Liver (tissue), 9 donors: ENCODE results near the gene IL1R2. TPM values are rescaled to one million over a fixed set of nuclear protein-coding genes. Genes with fewer than 3 reads are reported as not detected.
"Not testable (repeated sequence)": the region's sequence is repeated elsewhere in the genome, so short reads cannot be mapped to it uniquely, and the experiment has no call there.

Experiments
- DNase-seq: peaks from one replicate; pipeline ENCODE4 v3.0.0-alpha.2; 2017; ENCODE audit warnings: low spot score
- H3K27ac ChIP-seq, 2 donors: one replicate each; pipeline ENCODE4 v1.7.0; 2013; ENCODE audit warnings: inconsistent platforms in 2 of 2, low read length in 2 of 2, control low read depth in 1 of 2, low read depth in 1 of 2, mild to moderate bottlenecking in 1 of 2
- H3K27me3 ChIP-seq, 4 donors: one replicate each; pipeline versions ENCODE4 v1.6.1 to v1.7.0; 2013; ENCODE audit warnings: low read length in 3 of 4, inconsistent platforms in 1 of 4, mild to moderate bottlenecking in 1 of 4, moderate library complexity in 1 of 4; ENCODE audit not compliant: control insufficient read depth in 4 of 4, insufficient read depth in 4 of 4
- H3K36me3 ChIP-seq, 4 donors: one replicate each; pipeline versions ENCODE4 v1.6.1 to v1.7.0; 2013; ENCODE audit warnings: low read length in 3 of 4, mild to moderate bottlenecking in 3 of 4, low read depth in 1 of 4, moderate library complexity in 1 of 4; ENCODE audit not compliant: control insufficient read depth in 4 of 4, insufficient read depth in 3 of 4
- H3K4me1 ChIP-seq, 4 donors: one replicate each; pipeline versions ENCODE4 v1.6.1 to v1.7.0; 2013; ENCODE audit warnings: low read length in 3 of 4, mild to moderate bottlenecking in 3 of 4, moderate library complexity in 1 of 4; ENCODE audit not compliant: control insufficient read depth in 4 of 4, insufficient read depth in 4 of 4
- H3K4me3 ChIP-seq, 3 donors: one replicate each; pipeline versions ENCODE4 v1.6.1 to v1.7.0; 2013; ENCODE audit warnings: low read length in 3 of 3, control low read depth in 1 of 3, low read depth in 1 of 3, mild to moderate bottlenecking in 1 of 3
- H3K9ac ChIP-seq, 2 donors: one replicate each; pipeline ENCODE4 v1.7.0; 2013; ENCODE audit warnings: low read length in 2 of 2, mild to moderate bottlenecking in 2 of 2, moderate library complexity in 2 of 2, control low read depth in 1 of 2, low read depth in 1 of 2
- H3K9me3 ChIP-seq, 4 donors: one replicate each; pipeline versions ENCODE4 v1.6.1 to v1.7.0; 2013; ENCODE audit warnings: low read length in 3 of 4; ENCODE audit not compliant: control insufficient read depth in 4 of 4
- FOXA1 ChIP-seq: IDR thresholded peaks from 2 replicates; pipeline ENCODE4 v1.6.1; 2016; ENCODE audit warnings: antibody characterized with exemption
- FOXA2 ChIP-seq: IDR thresholded peaks from 2 replicates; pipeline ENCODE4 v1.6.1; 2016; ENCODE audit warnings: antibody characterized with exemption
- JUND ChIP-seq, 2 donors: IDR thresholded peaks; 2 replicates each; pipeline ENCODE4 v1.6.1; 2016; ENCODE audit warnings: antibody characterized with exemption in 2 of 2
- NR2F2 ChIP-seq: IDR thresholded peaks from 2 replicates; pipeline ENCODE4 v1.6.1; 2016; ENCODE audit warnings: antibody characterized with exemption
- RXRA ChIP-seq, 2 donors: IDR thresholded peaks; 2 replicates each; pipeline ENCODE4 v1.6.1; 2017 to 2018; ENCODE audit warnings: antibody characterized with exemption in 2 of 2, mild to moderate bottlenecking in 1 of 2
- SP1 ChIP-seq: IDR thresholded peaks from 2 replicates; pipeline ENCODE4 v1.6.1; 2018; ENCODE audit warnings: antibody characterized with exemption, mild to moderate bottlenecking
- TAF1 ChIP-seq: conservative IDR thresholded peaks from 2 replicates; pipeline ENCODE4 v1.6.1; 2016; ENCODE audit warnings: antibody characterized with exemption, mild to moderate bottlenecking
- YY1 ChIP-seq: IDR thresholded peaks from 2 replicates; pipeline ENCODE4 v1.6.1; 2016; ENCODE audit warnings: antibody characterized with exemption, mild to moderate bottlenecking
- WGBS: extraction: QIAGEN DNeasy Blood & Tissue Kit; methylation state at CpG from one replicate; pipeline ENCODE4 v1.1.7; 2013; 5-methylcytosine and 5-hydroxymethylcytosine counted together
- polyA plus RNA-seq, 2 donors: library from polyadenylated mRNA; stranded (reverse) in 1 of 2; unstranded in 1 of 2; fragments of 200-250 nt in 1 of 2; fragments of >200 nt in 1 of 2; fragmentation: Nextera tagmentation in 1 of 2; extraction: Ambion mirVana in 1 of 2; gene quantifications; one replicate each; pipeline versions ENCODE4 v1.2.1 to v1.2.3, GENCODE V29; 2013 to 2015
- total RNA-seq, 2 donors: library from RNA; depleted of rRNA; stranded (reverse); fragments of >200 nt; gene quantifications; one replicate each; pipeline ENCODE4 v1.2.3, GENCODE V29; 2014
- TF ChIP-seq, protein P1 (sequence below): fragments of 150-350 bp; IDR thresholded peaks from 2 replicates; pipeline ENCODE4 v1.5.1; 2017; ENCODE audit warnings: improper control_type of control experiment, low read depth, low read length; ENCODE audit not compliant: missing input control
- TF ChIP-seq, protein P2 (sequence below): IDR thresholded peaks from 2 replicates; pipeline ENCODE4 v1.6.1; 2016; ENCODE audit warnings: antibody characterized with exemption, mild to moderate bottlenecking
- TF ChIP-seq, protein P3 (sequence below): IDR thresholded peaks from 2 replicates; pipeline ENCODE4 v1.6.1; 2016; ENCODE audit warnings: antibody characterized with exemption
- TF ChIP-seq, protein P4 (sequence below): IDR thresholded peaks from 2 replicates; pipeline ENCODE4 v1.6.1; 2016; ENCODE audit warnings: antibody characterized with exemption
- donor health status: healthy.
- donor health status: healthy.
- donor health status: healthy.
- donor health status: healthy.
- donor health status: healthy.

The IL1R2 gene
- total and polyA plus RNA-seq, 4 donors = 3.7 to 28.2 (median 7.3) TPM

DNA sequence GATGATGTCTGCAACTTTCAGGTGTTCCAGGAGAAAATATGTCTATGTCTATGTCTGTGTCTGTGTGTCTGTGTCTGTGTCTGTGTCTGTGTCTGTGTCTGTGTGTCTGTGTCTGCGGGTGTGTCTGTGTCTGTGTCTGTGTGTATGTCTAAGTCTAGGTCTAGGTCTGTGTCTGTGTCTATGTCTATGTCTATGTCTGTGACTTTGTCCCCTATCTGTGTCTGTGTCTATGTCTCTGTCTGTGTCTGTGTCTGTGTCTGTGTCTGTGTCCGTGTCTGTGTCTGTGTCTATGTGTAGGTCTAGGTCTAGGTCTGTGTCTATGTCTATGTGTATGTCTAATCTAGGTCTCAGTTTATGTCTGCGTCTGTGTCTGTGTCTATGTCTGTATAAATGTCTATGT is 10.5 kb downstream of the IL1R2 start:
- Histone ChIP-seq H3K27ac (no peak overlapping the region), H3K36me3 (no peaks in the 10 kb centered on the region), H3K4me1 (peaks cover 2 to 28% (median 13%) of the 10 kb centered on the region in 4 donors), H3K9ac (no peak overlapping the region), H3K9me3 (no peaks in the 10 kb centered on the region), H3K27me3 (no peaks in the 10 kb centered on the region), H3K4me3 (no peak overlapping the region)
- 89% methylated on average over 3 of the region's 3 CpGs for WGBS
- TF ChIP-seq NR2F2 (no peak), FOXA1 (no peak), FOXA2 (no peak), SP1 (no peak), JUND (IDR thresholded peaks at IDR 0.05) (no peak), TAF1 (no peak), YY1 (no peak)
- TF ChIP-seq, protein P1, sequence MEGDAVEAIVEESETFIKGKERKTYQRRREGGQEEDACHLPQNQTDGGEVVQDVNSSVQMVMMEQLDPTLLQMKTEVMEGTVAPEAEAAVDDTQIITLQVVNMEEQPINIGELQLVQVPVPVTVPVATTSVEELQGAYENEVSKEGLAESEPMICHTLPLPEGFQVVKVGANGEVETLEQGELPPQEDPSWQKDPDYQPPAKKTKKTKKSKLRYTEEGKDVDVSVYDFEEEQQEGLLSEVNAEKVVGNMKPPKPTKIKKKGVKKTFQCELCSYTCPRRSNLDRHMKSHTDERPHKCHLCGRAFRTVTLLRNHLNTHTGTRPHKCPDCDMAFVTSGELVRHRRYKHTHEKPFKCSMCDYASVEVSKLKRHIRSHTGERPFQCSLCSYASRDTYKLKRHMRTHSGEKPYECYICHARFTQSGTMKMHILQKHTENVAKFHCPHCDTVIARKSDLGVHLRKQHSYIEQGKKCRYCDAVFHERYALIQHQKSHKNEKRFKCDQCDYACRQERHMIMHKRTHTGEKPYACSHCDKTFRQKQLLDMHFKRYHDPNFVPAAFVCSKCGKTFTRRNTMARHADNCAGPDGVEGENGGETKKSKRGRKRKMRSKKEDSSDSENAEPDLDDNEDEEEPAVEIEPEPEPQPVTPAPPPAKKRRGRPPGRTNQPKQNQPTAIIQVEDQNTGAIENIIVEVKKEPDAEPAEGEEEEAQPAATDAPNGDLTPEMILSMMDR = no peak
- TF ChIP-seq, protein P2, sequence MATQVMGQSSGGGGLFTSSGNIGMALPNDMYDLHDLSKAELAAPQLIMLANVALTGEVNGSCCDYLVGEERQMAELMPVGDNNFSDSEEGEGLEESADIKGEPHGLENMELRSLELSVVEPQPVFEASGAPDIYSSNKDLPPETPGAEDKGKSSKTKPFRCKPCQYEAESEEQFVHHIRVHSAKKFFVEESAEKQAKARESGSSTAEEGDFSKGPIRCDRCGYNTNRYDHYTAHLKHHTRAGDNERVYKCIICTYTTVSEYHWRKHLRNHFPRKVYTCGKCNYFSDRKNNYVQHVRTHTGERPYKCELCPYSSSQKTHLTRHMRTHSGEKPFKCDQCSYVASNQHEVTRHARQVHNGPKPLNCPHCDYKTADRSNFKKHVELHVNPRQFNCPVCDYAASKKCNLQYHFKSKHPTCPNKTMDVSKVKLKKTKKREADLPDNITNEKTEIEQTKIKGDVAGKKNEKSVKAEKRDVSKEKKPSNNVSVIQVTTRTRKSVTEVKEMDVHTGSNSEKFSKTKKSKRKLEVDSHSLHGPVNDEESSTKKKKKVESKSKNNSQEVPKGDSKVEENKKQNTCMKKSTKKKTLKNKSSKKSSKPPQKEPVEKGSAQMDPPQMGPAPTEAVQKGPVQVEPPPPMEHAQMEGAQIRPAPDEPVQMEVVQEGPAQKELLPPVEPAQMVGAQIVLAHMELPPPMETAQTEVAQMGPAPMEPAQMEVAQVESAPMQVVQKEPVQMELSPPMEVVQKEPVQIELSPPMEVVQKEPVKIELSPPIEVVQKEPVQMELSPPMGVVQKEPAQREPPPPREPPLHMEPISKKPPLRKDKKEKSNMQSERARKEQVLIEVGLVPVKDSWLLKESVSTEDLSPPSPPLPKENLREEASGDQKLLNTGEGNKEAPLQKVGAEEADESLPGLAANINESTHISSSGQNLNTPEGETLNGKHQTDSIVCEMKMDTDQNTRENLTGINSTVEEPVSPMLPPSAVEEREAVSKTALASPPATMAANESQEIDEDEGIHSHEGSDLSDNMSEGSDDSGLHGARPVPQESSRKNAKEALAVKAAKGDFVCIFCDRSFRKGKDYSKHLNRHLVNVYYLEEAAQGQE = no peak
- TF ChIP-seq, protein P3, sequence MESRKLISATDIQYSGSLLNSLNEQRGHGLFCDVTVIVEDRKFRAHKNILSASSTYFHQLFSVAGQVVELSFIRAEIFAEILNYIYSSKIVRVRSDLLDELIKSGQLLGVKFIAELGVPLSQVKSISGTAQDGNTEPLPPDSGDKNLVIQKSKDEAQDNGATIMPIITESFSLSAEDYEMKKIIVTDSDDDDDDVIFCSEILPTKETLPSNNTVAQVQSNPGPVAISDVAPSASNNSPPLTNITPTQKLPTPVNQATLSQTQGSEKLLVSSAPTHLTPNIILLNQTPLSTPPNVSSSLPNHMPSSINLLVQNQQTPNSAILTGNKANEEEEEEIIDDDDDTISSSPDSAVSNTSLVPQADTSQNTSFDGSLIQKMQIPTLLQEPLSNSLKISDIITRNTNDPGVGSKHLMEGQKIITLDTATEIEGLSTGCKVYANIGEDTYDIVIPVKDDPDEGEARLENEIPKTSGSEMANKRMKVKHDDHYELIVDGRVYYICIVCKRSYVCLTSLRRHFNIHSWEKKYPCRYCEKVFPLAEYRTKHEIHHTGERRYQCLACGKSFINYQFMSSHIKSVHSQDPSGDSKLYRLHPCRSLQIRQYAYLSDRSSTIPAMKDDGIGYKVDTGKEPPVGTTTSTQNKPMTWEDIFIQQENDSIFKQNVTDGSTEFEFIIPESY = no peak
- TF ChIP-seq, protein P4, sequence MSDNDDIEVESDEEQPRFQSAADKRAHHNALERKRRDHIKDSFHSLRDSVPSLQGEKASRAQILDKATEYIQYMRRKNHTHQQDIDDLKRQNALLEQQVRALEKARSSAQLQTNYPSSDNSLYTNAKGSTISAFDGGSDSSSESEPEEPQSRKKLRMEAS = no peak
- DNase-seq = no peak

DNA sequence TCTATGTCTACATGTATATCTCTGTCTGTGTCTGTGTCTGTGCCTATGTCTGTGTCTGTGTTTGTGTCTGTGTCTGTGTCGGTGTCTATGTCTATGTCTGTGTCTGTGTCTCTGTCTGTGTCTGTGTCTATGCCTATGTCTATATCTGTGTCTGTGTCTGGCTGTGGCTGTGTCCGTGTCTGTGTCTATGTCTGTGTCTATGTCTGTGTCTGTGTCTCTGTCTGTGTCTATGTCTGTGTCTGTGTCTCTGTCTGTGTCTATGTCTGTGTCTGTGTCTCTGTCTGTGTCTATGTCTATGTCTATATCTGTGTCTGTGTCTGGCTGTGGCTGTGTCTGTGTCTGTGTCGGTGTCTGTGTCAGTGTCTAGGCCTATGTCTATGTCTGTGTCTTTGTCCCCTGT is 11.1 kb downstream of the IL1R2 start:
- not testable (repeated sequence) for DNase-seq, H3K9me3 ChIP-seq, H3K9ac ChIP-seq, H3K36me3 ChIP-seq, H3K27me3 ChIP-seq, H3K4me3 ChIP-seq, H3K27ac ChIP-seq
- H3K4me1 ChIP-seq = peaks cover 2 to 28% (median 13%) of the 10 kb centered on the region in 4 donors
- WGBS = 98% methylated on average over 3 of the region's 3 CpGs

DNA sequence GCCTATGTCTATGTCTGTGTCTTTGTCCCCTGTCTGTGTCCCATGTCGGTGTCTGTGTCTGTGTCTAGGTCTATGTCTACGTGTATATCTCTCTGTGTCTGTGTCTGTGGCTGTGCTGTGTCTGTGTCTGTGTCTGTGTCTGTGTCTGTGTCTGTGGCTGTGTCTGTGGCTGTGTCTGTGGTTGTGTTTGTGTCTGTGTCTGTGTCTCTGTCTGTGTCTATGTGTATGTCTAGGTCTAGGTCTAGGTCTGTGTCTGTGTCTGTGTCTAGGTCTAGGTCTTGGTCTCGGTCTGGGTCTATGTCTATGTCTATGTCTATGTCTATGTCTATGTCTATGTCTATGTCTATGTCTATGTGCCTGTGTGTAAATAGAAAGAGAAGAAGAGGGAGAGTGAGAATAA is 11.9 kb downstream of the IL1R2 start:
- Histone ChIP-seq H3K4me3 (no peak overlapping the region), H3K9me3 (no peaks in the 10 kb centered on the region), H3K27ac (no peak overlapping the region), H3K4me1 (peaks cover 2 to 22% (median 11%) of the 10 kb centered on the region in 4 donors), H3K27me3 (no peaks in the 10 kb centered on the region), H3K36me3 (no peaks in the 10 kb centered on the region), H3K9ac (no peak overlapping the region)
- WGBS = 97% methylated on average over 3 of the region's 3 CpGs
- DNase-seq = no peak
- TF ChIP-seq NR2F2 (no peak), FOXA1 (no peak), JUND (IDR thresholded peaks at IDR 0.05) (no peak), SP1 (no peak), RXRA (IDR thresholded peaks at IDR 0.05) (no peak)
- TF ChIP-seq, protein P1 = no peak
- TF ChIP-seq, protein P3 = no peak
- TF ChIP-seq, protein P4 = no peak
